Measurements from ENCODE around the gene SDCBP2.

Gene SDCBP2

DNA sequence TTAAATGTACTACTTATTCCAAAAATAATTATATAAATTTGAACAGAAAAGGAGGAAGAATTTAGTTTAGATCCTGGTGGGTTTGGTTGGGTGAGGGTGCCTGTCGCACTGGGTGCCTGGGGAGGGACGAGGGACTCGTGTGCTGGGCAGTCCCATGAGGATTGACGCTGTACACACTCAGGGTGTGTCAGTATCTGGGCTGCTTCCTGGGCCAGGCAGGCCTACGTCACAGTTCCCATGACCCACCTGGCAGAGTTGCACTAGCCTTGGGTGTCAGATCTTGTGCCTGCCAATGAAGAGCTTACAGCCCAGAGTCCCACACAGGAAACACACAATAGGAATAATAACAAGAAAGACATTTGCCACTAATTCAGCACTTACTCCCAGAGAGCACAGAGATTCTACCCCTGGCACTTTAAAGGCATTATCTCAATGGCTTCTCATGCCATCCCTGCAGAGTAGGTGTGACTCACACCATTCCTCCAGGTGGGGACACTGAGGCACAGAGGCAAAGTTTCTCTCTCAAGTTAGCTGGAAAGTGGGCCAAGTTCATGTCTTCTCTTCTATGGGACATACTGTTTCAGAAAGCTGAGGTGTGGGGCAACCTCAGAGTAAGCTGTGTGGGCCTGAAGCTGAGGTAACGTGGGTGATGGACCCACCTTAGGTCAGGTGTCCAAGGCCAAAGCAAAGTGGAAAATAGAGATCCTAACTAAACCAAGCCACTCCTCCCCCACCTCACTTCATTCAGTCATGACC is 1.3 kb upstream of the SDCBP2 start:
- peak; percentile 26 for DNase-seq (ENCODE audit: low spot score)

DNA sequence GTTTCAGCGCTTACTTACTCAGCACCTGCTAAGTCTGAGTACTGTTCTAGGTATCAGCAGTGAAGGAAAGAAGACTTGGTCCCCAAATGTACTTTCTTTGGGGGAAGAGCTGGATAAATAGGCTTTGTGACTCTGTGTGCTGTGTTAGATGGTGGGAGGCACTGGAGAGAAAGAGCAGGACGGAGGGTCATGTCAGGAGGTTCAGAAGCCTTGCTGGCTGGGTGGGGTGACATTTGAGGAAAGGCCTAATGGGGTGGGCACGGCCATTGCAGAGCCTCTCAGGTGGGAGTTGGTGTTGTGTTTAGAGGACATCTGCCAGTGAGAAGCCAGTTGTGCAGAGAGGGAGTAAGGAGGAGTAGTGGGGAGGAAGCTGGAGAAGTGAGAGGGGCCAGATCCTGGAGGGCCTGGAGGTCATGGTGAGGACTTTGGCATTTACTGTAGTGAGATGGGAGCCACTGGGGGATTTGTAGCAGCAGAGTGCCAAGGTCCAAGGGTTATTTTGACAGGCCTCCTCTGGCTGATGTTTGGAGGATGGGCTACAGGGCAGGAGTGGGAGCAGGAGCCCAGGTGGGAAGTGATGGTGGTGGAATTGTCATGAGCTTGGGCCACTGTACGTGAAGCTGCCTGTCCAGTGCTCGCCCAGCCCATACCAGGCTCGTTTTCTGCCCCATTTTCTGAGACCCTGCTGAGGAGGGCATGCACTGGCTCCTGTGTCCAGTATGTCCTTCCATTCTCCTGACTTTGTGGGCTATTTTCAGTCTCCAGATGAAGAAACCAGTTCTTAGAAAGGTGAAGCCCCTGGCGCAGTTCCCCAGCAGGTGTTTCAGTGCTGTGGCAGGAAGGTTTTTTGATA is 886 bp downstream of the SDCBP2 start:
- DNase-seq (ENCODE audit: low spot score): no peak

DNA sequence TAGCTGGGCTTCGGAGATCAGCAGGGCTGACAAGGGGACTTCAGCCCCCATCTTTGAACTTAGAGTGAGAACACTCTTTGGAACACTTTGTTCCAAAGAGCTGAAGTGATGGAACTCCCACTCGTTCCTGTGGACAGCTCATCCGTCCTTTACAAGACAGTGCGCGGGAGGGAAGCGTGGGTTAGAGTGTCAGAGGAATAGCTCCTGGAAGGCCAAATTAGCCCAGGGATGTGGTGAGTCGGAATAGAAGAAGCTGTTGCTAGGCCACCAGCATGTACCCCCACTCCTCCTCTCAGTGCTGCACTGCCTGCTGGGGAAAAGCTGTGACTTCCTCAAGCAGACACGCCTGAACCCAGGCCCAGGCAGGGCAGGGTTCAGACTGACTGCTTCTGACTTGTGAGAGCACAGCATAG is 1.7 kb downstream of the SDCBP2 start:
- DNase-seq (ENCODE audit: low spot score): no peak

DNA sequence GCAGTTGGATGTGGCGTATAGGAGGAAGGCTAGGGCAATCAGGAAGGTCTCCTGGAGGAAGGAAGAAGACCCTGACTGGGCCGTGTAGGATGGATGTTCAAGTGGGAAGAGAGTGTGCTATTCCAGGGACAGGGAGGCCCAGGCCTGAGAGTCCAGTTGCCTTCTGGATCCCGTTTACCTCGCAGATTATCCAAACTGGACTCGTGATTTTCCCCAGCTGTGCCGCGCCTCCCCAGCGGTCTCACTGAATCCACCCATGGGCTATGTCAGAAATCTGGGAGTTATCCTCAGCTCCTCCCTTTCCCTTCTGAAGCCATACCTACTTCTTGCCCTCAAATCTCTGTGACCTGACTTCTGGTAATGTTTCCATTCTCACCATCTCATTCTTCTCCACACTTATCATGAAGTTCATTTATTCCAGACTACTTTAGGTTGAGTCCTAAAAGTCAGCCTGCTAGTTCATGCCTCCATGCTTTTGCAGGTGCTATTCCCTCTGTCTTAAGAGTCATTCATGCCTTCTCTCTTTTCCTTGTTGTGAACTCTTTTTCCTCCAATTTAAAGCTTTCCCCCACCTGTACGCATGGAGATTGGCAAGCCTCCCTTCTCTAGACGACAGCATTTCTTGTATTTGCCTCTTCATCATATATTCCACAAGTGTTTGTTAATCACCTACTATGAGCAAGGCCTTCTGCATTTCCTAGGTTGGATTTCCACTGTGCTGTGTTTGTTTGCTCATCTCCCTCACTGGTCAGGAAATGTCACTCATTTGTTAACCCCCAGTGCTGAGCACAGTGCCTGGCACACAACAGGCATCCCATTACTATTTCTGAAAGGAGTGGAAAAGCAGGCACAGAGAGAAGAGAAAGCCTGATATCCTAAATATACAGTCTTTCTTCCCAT is 2.7 kb downstream of the SDCBP2 start:
- DNase-seq (ENCODE audit: low spot score): no peak

DNA sequence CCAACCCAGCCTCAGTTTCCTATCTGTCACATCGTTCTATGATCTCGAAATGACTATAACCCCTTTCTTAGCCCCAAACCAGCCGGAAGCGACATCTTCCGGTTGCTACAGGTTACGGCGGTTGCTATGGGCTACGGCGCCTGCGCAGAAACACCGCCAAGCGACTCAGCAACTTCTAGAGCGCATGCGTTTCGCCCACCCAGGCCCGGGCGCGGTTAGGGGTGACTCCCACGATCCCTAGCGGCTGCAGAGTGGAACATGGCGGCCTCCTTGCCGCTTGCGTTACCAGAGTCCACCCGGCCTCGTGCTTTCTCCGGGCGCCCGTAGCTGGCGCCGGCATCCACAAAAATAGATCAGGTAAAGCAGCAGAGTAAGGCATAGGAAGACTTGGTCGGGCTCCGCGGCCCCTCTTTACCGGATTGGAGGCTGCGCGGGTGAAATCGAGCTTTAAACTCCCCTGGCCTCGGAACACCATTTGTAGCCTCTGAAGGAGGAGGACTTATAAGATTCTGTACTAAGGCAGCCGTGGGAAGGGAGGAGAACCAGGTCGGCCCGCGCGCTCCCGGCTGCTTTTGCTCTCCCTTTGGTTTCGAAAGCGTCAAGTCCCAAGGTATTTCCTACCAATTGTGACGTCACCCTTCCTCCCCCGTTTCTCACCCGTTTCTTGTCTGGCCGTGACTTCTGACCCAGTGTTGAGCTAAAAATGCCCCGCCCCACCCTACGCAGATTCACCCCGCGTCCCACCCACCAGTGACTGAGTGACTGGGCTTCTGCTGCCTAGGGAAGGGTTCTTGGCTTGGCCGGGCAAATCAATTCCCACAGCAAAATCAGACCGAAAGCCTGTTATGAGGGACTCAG is 3.5 kb downstream of the SDCBP2 start:
- DNase-seq (ENCODE audit: low spot score): peak; percentile 98

DNA sequence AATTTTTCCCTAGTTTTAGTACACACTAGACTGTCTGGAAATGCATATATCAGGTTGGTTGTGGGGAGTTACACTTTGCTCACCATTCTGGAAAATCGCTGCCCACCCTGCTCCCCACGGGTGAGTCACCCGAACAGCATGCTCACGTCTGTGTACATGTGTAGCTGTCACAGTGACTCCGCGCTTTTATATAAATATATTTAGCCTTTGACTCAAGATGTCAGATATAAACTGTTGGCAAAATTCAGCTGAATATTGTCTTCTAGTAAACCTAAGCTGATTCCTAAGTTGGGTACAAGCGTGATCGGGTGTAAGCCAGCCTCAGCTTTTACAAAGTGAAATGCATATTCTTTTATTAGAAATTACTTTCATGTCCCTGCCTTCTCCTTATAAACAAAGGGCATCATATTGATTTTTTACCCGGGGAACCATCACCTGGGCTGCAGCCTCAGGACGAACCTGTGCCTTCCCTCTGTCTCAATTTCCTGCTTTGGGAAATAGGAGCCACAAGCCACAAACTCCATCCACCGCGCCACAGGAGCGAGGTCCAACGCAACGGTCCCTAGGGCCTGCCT is 4.3 kb downstream of the SDCBP2 start:
- DNase-seq (ENCODE audit: low spot score): no peak

DNA sequence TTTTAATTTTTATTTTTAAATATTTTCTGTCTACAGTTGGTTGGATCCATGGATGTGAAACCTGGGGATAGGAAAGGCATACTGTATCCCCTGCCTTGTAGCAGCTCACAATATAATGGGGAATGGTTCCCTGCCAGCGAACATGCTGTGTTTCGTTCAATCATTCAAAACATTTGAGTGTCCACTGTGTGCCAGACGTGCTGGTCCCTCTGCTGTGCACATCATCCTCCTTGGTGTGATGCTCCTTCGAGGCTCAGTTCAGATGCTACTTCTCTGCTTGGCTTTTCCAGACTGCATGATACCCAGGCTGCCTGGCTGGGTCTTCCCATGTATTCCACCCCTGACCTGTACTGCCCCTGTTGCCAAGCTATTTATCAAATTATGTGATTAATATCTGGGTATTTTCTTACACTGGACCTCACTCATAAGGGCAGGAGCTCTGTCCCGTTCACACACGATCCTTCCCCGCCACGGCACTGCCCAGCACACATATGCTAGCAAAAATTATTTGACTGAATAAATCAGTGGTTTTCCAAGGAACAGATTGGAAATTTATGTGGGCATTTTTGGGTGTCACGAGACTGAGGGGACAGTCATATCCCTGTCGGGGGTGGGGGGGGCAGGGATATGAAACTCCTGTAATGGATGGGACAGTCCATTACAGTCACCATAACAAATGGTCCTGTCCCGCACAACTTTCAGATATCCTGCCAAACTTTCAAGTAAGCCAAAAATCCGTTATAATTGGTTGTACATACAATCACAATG is 4.9 kb downstream of the SDCBP2 start:
- DNase-seq (ENCODE audit: low spot score): no peak

DNA sequence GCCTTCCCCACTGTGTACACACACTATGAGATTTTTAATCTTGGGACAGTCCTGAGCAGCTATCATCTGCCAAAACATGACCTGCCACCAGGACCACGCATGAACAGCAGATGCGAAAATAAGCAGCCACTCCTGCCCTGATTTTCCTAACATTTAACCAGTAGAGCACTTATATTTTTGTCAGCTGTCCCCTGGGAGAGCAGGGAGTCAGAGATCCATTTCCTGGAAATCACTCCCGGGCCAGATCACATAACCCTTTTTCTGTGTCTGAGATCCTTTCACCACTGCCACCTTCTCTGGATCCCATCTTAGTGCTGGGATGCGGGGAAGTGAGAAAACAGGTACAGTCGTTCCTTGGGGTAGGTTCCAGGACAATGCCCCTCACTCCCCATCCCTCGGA is 5.7 kb downstream of the SDCBP2 start:
- no peak for DNase-seq (ENCODE audit: low spot score)

DNA sequence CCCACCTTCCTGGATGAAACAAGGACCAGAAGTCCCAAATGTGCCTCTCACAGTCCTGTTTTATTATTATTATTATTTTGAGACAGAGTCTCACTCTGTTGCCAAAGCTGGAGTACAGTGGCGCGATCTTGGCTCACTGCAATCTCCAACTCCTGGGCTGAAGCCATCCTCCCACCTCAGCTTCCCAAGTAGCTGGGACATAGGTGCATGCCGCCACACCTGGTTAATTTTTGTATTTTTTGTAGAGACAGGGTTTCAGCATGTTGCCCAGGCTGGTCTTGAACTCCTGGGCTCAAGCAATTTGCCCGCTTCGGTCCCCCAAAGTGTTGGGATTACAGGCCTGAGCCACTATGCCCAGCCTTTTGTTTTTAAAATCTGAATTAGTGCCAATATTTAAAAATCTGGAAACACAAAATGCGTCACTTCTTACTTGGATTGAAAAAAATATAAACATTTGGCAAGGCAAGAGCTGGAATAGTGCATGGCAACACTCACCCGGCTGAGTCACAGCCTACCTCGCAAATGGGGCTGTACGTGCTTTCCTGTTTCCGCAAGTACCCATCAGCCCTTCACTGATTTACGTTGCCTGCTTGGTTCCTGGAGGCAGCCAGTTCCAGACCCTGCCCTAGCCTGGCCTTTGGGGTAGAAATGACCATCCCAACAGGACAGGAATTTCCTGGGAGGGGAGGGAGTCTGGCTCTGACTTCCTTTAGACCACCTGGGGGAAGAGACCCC is 6.3 kb downstream of the SDCBP2 start:
- no peak for DNase-seq (ENCODE audit: low spot score)

DNA sequence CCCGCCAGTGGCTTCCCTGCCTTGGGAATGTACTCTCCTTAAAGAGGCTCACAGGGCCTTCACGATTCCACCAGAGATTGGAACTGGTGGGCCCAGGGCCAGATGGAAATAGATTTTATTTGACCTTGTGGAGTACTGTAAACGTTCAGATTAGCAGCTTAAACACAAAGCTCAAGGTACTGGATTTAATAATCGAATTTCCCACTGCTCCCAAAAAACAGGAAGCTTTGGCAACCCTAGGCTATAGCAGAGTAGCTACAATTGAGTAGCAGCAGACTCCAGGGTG is 7.3 kb downstream of the SDCBP2 start:
- DNase-seq (ENCODE audit: low spot score): no peak

DNA sequence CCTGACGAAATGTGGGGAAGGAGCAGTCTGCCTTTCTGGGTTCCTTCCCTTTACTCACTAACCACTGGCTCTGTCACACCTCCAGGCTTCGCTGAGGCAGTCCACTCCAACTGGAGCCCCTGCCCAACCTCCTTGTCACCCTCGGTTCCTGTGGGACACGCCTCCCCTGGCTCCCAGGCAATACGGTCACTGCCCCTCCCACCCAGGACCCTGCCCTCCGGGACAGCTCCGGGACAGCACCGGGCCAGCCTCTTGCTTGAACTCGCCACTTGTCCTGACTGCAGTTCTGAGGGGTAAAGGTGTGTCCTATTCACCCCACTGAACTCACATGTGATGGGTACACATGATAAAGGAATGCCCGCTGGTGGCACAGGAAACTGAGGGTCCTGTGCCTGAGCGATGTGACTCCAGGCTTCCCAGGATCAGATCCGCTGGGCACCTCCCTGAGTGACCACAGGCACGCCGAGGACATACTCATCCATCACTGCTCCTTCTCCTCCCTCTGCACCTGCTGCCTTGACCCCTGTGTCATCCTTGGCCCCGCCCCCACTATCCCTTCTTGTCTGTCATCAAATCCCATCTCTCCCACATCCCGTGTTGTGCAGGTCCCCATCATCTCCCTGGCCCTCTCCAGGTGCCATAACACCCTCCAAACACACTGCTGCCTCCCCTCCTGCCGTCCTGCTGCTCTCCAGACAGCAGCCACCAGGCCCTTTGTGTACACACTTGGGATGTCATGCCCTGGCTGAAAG is 7.9 kb downstream of the SDCBP2 start:
- DNase-seq (ENCODE audit: low spot score): no peak

DNA sequence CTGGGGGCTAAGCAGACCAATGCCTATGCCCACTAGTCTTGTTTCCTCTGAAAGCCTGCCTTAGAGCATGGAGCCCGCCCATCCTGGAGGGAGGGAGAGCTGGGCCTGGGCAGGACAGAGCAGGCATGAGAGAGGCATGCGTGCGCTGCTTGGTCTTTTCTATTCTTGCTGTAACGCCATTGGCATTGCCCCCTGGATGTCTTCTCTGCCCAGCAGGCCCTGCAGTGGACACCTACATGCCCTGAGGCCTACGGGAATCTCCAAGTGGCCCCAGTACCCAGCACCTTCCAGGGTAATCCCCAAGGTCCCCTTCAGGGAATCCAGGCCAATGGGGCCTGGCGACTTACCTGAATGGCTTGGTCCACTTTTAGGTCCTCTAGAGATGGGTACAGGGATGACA is 8.9 kb downstream of the SDCBP2 start:
- no peak for DNase-seq (ENCODE audit: low spot score)

DNA sequence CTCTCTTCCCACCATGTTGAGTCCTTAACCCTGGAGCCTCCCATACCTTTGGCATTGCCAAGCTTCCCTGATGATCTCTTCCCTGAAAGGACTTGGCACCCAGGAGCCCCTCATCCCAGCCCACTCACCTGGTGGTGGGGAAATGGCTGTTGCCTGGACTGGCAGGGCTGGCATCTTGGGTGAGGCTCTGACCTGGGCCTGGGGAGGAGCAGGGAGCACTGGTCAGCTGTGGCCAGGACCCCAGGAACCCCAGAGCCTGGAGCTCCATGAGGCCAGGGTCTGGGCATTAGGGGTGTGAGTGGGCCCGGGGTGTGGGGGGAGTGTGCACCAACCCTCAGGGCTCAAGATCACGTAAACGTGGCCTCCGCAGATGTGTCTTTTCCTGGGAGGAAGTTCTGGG is 9.5 kb downstream of the SDCBP2 start:
- no peak for DNase-seq (ENCODE audit: low spot score)

DNA sequence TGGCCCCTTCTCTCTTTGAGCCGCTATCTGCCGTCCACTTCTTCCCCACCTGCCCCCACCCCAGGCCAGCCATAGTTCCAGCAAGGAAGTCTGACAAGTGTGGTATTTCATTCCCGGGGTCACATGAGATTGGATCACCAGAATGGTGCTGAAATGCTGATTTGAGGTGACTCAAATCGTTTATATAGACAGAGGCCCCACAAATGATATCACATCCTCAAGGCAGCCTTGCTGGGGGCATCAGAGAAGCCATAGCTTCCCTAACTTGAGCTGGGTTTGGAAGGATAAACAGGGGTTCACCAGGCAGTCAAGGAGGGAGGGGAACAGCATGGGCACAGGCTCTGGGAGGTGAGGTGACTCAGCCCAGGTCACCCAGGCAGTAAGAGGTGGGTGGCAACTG is 9.9 kb downstream of the SDCBP2 start:
- DNase-seq (ENCODE audit: low spot score): no peak

DNA sequence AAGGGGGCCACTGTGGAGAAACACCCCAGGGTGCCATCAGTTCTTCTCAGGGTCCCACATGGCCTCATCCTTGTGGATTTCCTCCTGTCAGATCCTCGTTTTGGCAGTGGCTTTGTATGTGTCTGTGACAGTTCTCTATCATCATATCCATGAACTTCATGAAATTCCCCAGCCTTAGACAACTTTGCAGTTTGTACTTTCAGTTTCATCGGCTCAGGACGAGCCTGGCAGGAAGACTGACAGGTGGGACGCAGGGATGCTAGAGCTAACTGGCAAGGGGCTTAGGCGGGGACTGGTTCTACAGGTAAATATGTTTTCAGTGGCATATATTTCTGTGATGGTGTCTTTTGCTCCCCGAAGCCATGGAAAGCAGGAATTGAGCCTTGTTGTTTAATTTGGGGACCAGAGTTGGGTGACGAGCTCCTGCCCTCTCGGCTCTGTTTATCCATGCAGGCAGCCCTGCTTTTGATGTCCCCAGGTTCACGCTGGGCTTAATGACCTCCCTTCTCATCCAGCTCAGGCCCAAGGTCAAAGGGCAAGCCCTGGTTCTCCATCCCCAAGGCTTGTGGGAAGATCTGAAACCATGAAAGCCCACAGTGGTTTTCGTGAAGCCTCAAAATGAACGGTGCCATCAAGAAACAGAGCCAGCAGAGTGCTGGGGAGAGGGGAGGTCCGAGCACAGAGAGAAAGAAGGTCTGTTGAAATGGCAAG is 11.2 kb downstream of the SDCBP2 start:
- DNase-seq (ENCODE audit: low spot score): no peak

DNA sequence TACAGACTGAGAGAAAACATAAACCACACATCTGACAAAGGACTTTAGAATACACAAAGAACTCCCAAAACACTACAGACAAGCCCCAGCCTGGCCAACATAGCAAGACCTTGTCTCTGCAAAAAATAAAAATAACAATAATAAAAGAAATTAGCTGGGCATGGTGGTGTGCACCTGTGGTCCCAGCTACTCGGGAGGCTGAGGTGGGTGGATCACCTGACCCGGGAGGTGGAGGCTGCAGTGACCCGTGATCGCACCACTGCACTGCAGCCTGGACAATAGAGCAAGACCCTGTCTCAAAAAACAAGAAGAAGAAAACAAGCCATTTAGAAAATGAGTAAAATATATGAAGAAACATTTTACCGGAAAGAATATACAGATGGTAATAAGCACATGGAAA is 13.1 kb downstream of the SDCBP2 start:
- DNase-seq (ENCODE audit: low spot score): no peak

DNA sequence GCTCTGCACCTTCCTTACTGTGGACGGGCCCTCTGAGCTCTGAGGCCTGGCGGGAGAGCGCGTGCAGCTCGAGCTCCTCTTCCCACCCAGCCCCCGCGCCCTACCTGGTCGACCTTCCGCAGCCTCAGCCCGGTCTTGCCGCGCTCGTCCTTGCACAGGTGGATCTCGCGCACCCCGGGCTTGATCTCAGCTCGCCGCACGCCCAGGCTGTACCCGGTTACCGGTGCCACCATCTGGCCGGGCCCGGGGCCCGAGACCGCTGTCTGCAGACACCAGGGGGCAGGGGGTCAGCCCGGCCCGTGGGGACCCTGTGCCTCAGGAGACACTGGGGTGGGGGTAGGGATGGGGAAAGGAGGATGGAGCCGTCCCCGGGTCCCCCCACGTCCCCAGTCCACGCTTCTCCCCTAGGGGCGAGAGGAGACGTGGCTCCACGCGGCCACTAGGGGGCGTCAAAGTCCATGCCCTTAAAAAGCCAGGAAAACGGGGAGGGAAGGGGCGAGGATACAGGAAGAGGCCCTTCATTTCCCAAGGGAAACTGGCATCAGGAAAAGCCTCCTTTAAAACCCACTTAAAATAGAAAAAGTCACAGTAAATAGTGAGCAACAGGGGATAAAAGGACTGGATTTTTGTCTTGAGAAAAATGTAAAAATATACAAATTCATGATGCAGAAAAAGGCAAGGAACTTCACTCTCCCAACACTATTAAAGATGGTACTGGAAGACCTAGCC is 15.5 kb downstream of the SDCBP2 start:
- DNase-seq (ENCODE audit: low spot score): peak; percentile 65

DNA sequence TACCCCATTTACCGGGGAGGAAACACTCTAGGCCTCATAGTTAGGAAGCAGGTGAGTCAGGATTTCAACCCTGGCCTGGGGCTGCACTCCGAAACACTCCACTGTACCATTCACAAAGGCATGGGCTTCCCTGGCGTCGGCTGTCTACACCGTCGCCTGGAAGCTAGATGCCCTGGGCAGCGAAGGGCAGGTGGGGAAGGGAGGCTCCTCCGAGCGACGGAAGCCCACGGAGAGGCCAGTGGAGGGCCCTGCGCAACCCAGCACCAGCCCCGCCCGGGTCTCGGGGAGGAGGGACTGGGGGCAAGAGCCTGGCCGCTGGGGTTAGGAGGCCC is 16.1 kb downstream of the SDCBP2 start:
- no peak for DNase-seq (ENCODE audit: low spot score)
